T-helper 2 cell treated with Interferon-gamma antibody and Interleukin-4, amounts not matched to agents 5 μg/mL and 100 μg/mL, for 36 hours (primary cell): ENCODE results near the gene MTA3.
"Not testable (repeated sequence)": the region's sequence is repeated elsewhere in the genome, so short reads cannot be mapped to it uniquely, and the experiment has no call there.

Source experiments
- DNase-seq: peaks from one replicate; pipeline ENCODE4 v3.0.0; 2021; ENCODE audit warnings: low spot score
- H3K27ac Mint-ChIP-seq: one replicate; pipeline ENCODE4 v1.8.0; 2021; ENCODE audit warnings: mild to moderate bottlenecking, mixed read lengths
- H3K27me3 Mint-ChIP-seq: one replicate; pipeline ENCODE4 v1.8.0; 2021; ENCODE audit warnings: low read depth, mixed read lengths
- H3K36me3 Mint-ChIP-seq: one replicate; pipeline ENCODE4 v1.8.0; 2021; ENCODE audit warnings: low read depth, mixed read lengths
- H3K4me1 Mint-ChIP-seq: one replicate; pipeline ENCODE4 v1.8.0; 2021; ENCODE audit warnings: low read depth, mixed read lengths
- H3K4me3 Mint-ChIP-seq: one replicate; pipeline ENCODE4 v1.8.0; 2022; ENCODE audit warnings: mild to moderate bottlenecking, moderate library complexity, mixed read lengths
- H3K9me3 Mint-ChIP-seq: one replicate; pipeline ENCODE4 v1.8.0; 2021; ENCODE audit warnings: mixed read lengths

Gene MTA3

GRCh38 chr2:42724886-42725285 is 156.5 kb downstream of the MTA3 start:
- peaks cover 15% of the 10 kb centered on the region for H3K4me1 Mint-ChIP-seq
- DNase-seq, result no peak
- H3K27me3 Mint-ChIP-seq, result no peaks in the 10 kb centered on the region
- H3K36me3 Mint-ChIP-seq, result peaks cover 11% of the 10 kb centered on the region
- H3K4me3 Mint-ChIP-seq, result no peak overlapping the region
- peaks cover 13% of the 10 kb centered on the region for H3K9me3 Mint-ChIP-seq
- no peak overlapping the region for H3K27ac Mint-ChIP-seq

- H3K9me3 Mint-ChIP-seq, result peaks cover 19% of the 10 kb centered on the region
- H3K27ac Mint-ChIP-seq, result no peak overlapping the region
- no peak overlapping the region for H3K4me3 Mint-ChIP-seq
- peaks cover 14% of the 10 kb centered on the region for H3K36me3 Mint-ChIP-seq
- DNase-seq, result no peak
- peaks cover 15% of the 10 kb centered on the region for H3K4me1 Mint-ChIP-seq
- H3K27me3 Mint-ChIP-seq, result no peaks in the 10 kb centered on the region
Measured at GRCh38 chr2:42725657-42726056, 157.2 kb downstream of the MTA3 start.

DNA sequence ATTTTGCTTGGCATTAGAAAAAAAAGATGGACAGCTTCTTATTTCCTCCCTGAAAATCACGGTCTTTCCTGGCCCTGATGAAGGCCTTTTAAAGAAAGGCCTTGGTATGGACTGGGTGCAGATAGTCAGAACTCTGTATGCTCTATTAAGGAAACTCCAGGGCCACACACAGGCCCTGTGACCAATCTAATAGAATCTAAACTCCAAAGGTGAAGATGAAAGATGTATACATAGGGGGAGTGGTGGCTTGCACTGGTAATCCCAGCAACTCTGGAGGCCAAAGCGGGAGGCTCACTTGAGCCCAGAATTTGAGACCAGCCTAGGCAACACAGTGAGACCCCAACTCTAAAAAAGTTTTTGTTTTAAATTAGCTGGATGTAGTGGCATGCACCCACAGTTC is 158.2 kb downstream of the MTA3 start:
- DNase-seq, result no peak
- peaks cover 15% of the 10 kb centered on the region for H3K4me1 Mint-ChIP-seq
- H3K4me3 Mint-ChIP-seq, result no peak overlapping the region
- H3K36me3 Mint-ChIP-seq, result peaks cover 20% of the 10 kb centered on the region
- H3K27me3 Mint-ChIP-seq, result no peaks in the 10 kb centered on the region
- no peak overlapping the region for H3K27ac Mint-ChIP-seq
- H3K9me3 Mint-ChIP-seq, result peaks cover 28% of the 10 kb centered on the region

GRCh38 chr2:42731316-42731715 is 162.9 kb downstream of the MTA3 start:
- not testable (repeated sequence) for H3K27me3 Mint-ChIP-seq, H3K27ac Mint-ChIP-seq, H3K4me1 Mint-ChIP-seq, DNase-seq, H3K4me3 Mint-ChIP-seq
- peaks cover 68% of the 10 kb centered on the region for H3K9me3 Mint-ChIP-seq
- H3K36me3 Mint-ChIP-seq, result peaks cover 63% of the 10 kb centered on the region

DNA sequence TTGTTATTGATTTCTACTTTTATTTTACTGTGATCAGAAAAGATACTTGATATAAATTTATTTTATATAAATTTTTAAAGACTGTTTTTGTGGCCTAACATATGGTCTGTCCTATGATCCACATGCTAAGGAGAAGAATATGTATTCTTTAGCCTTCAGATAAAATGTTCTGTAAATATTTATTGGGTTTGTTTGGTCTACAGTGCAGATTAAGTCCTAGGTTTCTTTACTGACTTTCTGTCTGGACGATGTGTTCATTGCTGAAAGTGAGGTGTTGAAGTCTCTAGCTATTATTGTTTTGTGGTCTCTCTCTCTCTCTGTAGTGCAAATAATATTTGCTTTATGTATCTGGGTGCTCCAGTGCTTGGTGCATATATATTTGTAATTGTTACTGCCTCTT is 165.4 kb downstream of the MTA3 start:
- Mint-ChIP-seq H3K4me3 (no peak overlapping the region), H3K27me3 (no peaks in the 10 kb centered on the region), H3K27ac (no peak overlapping the region), H3K9me3 (peaks cover 70% of the 10 kb centered on the region), H3K36me3 (peaks cover 76% of the 10 kb centered on the region), H3K4me1 (no peaks in the 10 kb centered on the region)
- no peak for DNase-seq

DNA sequence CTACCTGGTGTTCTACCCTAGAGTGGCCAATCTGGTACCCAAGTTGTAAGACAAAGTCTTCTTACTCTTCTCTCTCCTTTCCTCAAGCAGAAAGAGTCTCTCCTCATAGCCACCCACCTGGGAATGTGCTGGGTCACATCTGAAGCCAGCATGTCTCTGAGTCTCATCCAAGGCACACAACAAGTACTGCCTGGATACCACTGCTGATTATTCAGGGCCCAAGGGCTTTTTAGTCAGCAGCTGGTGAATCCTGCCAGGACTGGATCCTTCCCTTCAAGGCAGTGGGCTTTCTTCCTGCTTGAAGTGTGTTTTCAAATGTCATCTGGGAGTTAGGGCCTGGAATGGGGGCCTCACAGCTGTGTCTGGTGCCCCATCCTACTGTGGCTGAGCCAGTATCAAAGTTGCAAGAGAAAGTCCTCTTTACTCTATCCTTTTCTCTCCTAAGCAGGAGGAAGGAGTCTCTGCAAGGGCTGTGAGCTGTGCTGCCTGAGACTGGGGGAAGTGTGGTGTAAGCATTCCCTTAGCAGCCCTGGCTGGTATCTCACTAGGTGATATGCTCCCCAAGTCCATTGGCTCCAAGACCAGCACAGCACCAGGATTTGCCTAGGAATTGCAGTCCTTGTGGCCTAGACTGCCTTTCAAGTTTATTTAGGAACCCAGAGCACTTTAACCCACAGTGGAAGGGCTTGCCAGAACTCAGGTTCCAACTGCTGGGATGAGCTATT is 168.3 kb downstream of the MTA3 start:
- H3K4me3 Mint-ChIP-seq, result no peak overlapping the region
- H3K27me3 Mint-ChIP-seq, result no peaks in the 10 kb centered on the region
- peaks cover 59% of the 10 kb centered on the region for H3K9me3 Mint-ChIP-seq
- DNase-seq, result no peak
- peaks cover 78% of the 10 kb centered on the region for H3K36me3 Mint-ChIP-seq
- H3K27ac Mint-ChIP-seq, result no peak overlapping the region
- peaks cover 9% of the 10 kb centered on the region for H3K4me1 Mint-ChIP-seq

DNA sequence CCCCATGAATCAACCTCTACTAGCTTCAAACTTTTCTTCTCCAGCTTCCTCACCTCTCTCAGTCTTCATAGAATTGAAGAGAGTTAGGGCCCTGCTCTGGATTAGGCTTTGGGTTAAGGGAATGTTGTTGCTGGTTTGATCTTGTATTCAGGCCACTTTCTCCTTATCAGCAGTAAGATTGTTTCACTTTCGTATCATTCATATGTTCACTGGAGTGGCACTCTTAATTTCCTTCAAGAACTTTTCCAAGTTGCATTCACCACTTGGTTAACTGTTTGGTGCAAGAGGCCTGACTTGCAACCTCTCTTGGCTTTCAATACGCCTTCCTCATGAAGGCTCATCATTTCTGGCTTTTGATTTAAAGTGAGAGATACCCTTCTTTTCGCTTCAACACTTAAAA is 172.7 kb downstream of the MTA3 start:
- no peak for DNase-seq
- Mint-ChIP-seq H3K36me3 (peaks cover 47% of the 10 kb centered on the region), H3K27ac (peak overlapping the region; percentile 38), H3K27me3 (no peaks in the 10 kb centered on the region), H3K4me1 (peaks cover 9% of the 10 kb centered on the region), H3K4me3 (peak overlapping the region; percentile 36), H3K9me3 (peaks cover 28% of the 10 kb centered on the region)

DNA sequence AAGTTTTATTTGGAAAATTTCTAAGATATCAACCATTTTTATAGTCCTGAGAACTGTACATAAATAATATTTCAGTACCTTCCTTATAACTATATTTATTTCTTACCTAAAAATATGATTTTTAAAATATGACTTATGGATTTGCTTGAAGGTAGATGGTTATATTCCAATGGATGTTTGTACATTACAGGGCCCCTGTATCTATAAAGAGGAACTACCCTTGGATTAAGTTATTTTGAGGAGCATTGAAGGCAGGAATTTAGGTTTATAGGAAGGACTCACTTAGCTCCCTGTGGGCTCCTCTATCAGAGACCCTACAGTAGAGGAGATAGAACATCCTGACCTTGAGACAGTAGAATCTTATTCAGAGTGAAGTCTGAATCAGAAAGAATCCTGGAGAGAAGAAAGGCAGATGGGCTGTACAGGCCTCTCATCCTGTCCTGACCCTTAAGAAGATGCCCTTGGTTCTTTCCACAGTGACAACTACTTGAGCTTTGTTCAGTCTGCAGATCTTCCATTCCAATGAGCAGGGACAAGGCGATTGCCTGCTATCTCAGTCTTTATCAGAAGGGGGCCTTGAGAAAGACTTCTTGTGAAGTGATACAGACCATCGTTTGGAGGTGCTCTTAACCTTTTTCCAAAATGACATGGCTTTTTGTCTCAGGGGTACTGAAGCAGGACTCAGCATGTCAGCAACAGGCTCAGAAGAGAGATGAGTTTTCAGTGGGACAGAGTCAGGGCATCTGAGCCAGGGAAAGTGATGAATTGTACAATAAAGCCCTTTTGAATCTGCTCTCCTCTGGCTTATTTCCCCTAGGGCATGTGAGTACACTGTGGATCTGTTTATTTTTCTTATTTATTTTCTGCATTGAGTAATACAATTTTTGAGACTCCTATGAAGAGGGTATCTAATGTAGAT is 174.6 kb downstream of the MTA3 start:
- no peak for DNase-seq
- Mint-ChIP-seq H3K27me3 (no peaks in the 10 kb centered on the region), H3K36me3 (peaks cover 30% of the 10 kb centered on the region), H3K27ac (no peak overlapping the region), H3K4me1 (peaks cover 9% of the 10 kb centered on the region), H3K4me3 (no peak overlapping the region), H3K9me3 (peaks cover 22% of the 10 kb centered on the region)

- H3K36me3 Mint-ChIP-seq, result peaks cover 25% of the 10 kb centered on the region
- H3K4me3 Mint-ChIP-seq, result no peak overlapping the region
- DNase-seq, result no peak
- H3K9me3 Mint-ChIP-seq, result peaks cover 18% of the 10 kb centered on the region
- no peak overlapping the region for H3K27ac Mint-ChIP-seq
- H3K27me3 Mint-ChIP-seq, result no peaks in the 10 kb centered on the region
- peaks cover 9% of the 10 kb centered on the region for H3K4me1 Mint-ChIP-seq
Measured at GRCh38 chr2:42743659-42743990, 175.2 kb downstream of the MTA3 start.

- no peaks in the 10 kb centered on the region for H3K27me3 Mint-ChIP-seq
- peaks cover 19% of the 10 kb centered on the region for H3K36me3 Mint-ChIP-seq
- no peak overlapping the region for H3K4me3 Mint-ChIP-seq
- no peak overlapping the region for H3K27ac Mint-ChIP-seq
- peaks cover 10% of the 10 kb centered on the region for H3K9me3 Mint-ChIP-seq
- DNase-seq, result no peak
- peaks cover 9% of the 10 kb centered on the region for H3K4me1 Mint-ChIP-seq
Measured at GRCh38 chr2:42744545-42745082, 176.2 kb downstream of the MTA3 start.

GRCh38 chr2:42747422-42747821 is 179.0 kb downstream of the MTA3 start:
- peaks cover 8% of the 10 kb centered on the region for H3K36me3 Mint-ChIP-seq

DNA sequence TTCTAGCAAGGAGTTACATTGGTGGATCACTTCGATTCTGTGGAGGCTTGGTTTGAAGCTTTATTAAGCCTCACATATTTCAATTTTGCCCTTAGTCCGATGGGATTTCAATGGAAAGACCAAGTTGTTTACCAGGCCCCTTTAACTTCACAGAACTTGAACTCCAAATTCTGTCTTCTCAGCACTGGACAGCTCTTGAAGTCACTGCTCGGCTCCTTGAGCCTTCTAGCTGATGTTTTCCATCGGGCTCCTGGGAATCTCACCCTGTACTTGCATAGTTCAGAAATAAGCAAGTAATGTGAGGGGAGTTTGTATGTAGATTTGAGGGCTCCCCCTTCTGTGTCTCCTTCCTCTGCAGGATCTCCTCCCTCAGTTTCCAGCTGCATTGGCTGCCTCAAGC is 180.4 kb downstream of the MTA3 start:
- DNase-seq, result no peak
- H3K27ac Mint-ChIP-seq, result no peak overlapping the region

More at GRCh38 chr2:42747422-42747821, 179.0 kb downstream of the MTA3 start:
- Mint-ChIP-seq H3K27ac (no peak overlapping the region), H3K27me3 (no peaks in the 10 kb centered on the region), H3K9me3 (peaks cover 6% of the 10 kb centered on the region), H3K4me3 (no peak overlapping the region), H3K4me1 (peaks cover 6% of the 10 kb centered on the region)
- no peak for DNase-seq

GRCh38 chr2:42752314-42752713 is 183.9 kb downstream of the MTA3 start:
- H3K27ac Mint-ChIP-seq, result no peak overlapping the region
- no peaks in the 10 kb centered on the region for H3K36me3 Mint-ChIP-seq
- DNase-seq, result no peak
- H3K9me3 Mint-ChIP-seq, result no peaks in the 10 kb centered on the region
- peaks cover 6% of the 10 kb centered on the region for H3K4me1 Mint-ChIP-seq
- H3K4me3 Mint-ChIP-seq, result no peak overlapping the region
- no peaks in the 10 kb centered on the region for H3K27me3 Mint-ChIP-seq

More for the DNA sequence above, 180.4 kb downstream of the MTA3 start:
- no peaks in the 10 kb centered on the region for H3K36me3 Mint-ChIP-seq
- no peak overlapping the region for H3K4me3 Mint-ChIP-seq
- H3K9me3 Mint-ChIP-seq, result no peaks in the 10 kb centered on the region
- H3K27me3 Mint-ChIP-seq, result no peaks in the 10 kb centered on the region
- H3K4me1 Mint-ChIP-seq, result peaks cover 6% of the 10 kb centered on the region
